ENCODE results near the gene LILRB1.
"Not testable (repeated sequence)": the region's sequence is repeated elsewhere in the genome, so short reads cannot be mapped to it uniquely, and the experiment has no call there.

LILRB1 gene

GRCh38 chr19:54630262-54630661 lies at the start of gene LILRB1:
Gene LILRB1, plus strand, starts transcription at chr19:54630484. Its CDS starts 590 bp downstream, at chr19:54631074.
- DNase-seq = not testable (repeated sequence)

GRCh38 chr19:54586397-54586796 lies 43.9 kb upstream of the LILRB1 start:
- DNase-seq = no peak

GRCh38 chr19:54587026-54587425 lies 43.3 kb upstream of the LILRB1 start:
- DNase-seq = no peak

- not testable (repeated sequence) for DNase-seq
Observed at GRCh38 chr19:54593445-54593844, 36.8 kb upstream of the LILRB1 start, which contains the start of gene LILRA1. Gene LILRA1, plus strand, starts transcription at chr19:54593632. Its CDS starts 613 bp downstream, at chr19:54594245.

- not testable (repeated sequence) for DNase-seq
Observed at GRCh38 chr19:54593931-54594626, 36.2 kb upstream of the LILRB1 start.

- no peak for DNase-seq
Observed at GRCh38 chr19:54594737-54595136, 35.5 kb upstream of the LILRB1 start.

- not testable (repeated sequence) for DNase-seq
Observed at GRCh38 chr19:54595680-54596436, 34.4 kb upstream of the LILRB1 start.

GRCh38 chr19:54600212-54600611 lies 30.1 kb upstream of the LILRB1 start:
- no peak for DNase-seq

GRCh38 chr19:54606230-54606629 lies 24.1 kb upstream of the LILRB1 start:
- DNase-seq = no peak

- DNase-seq = no peak
Observed at GRCh38 chr19:54606891-54607784, 23.1 kb upstream of the LILRB1 start.

GRCh38 chr19:54607785-54608150 lies 22.5 kb upstream of the LILRB1 start:
- DNase-seq = no peak

GRCh38 chr19:54608205-54608604 lies 22.1 kb upstream of the LILRB1 start:
- DNase-seq = no peak

- no peak for DNase-seq
Observed at GRCh38 chr19:54608792-54609191, 21.5 kb upstream of the LILRB1 start.

- no peak for DNase-seq
Observed at GRCh38 chr19:54609356-54609791, 20.9 kb upstream of the LILRB1 start.

- DNase-seq = no peak
Observed at GRCh38 chr19:54612428-54612827, 17.9 kb upstream of the LILRB1 start.

GRCh38 chr19:54614726-54615125 lies 15.6 kb upstream of the LILRB1 start:
- no peak for DNase-seq

GRCh38 chr19:54616057-54616456 lies 14.2 kb upstream of the LILRB1 start:
- no peak for DNase-seq

- no peak for DNase-seq
Observed at GRCh38 chr19:54616821-54617560, 13.3 kb upstream of the LILRB1 start.

GRCh38 chr19:54620464-54620863 lies 9.8 kb upstream of the LILRB1 start:
- DNase-seq = no peak

GRCh38 chr19:54622431-54622830 lies 7.9 kb upstream of the LILRB1 start:
- DNase-seq = no peak

GRCh38 chr19:54624234-54624633 lies 6.0 kb upstream of the LILRB1 start:
- not testable (repeated sequence) for DNase-seq
